GM18858 (cell line): Measurements from ENCODE around the gene TGFA.

ENCODE experiments used
- ATAC-seq: cut with Tn5 transposase; IDR thresholded peaks from one replicate; pipeline ENCODE4 v1.9.1; 2021; ENCODE audit not compliant: unreplicated experiment

The TGFA gene

GRCh38 chr2:70425682-70426301 is 127.8 kb downstream of the TGFA start:
- no peak for ATAC-seq

- ATAC-seq: no peak
Observed at GRCh38 chr2:70420740-70421139, 132.9 kb downstream of the TGFA start.

GRCh38 chr2:70420143-70420542 is 133.5 kb downstream of the TGFA start:
- ATAC-seq: no peak

- no peak for ATAC-seq
Observed at GRCh38 chr2:70418514-70418913, 135.1 kb downstream of the TGFA start.

- no peak for ATAC-seq
Observed at GRCh38 chr2:70417011-70417410, 136.6 kb downstream of the TGFA start.

GRCh38 chr2:70412294-70413070 is 141.1 kb downstream of the TGFA start:
- no peak for ATAC-seq

- ATAC-seq: no peak
Observed at GRCh38 chr2:70411483-70412125, 142.0 kb downstream of the TGFA start.

- no peak for ATAC-seq
Observed at GRCh38 chr2:70403267-70404053, 150.2 kb downstream of the TGFA start.

- ATAC-seq: no peak
Observed at GRCh38 chr2:70400539-70400938, 153.1 kb downstream of the TGFA start.

- no peak for ATAC-seq
Observed at GRCh38 chr2:70399046-70399445, 154.6 kb downstream of the TGFA start.
